LNCaP clone FGC (cell line): ENCODE measurements around the gene MAMLD1.

Experiments used
- DNase-seq: peaks from one replicate; pipeline ENCODE4 v3.0.0-alpha.2; 2011; ENCODE audit warnings: low read depth
- H3K4me3 ChIP-seq: 2 replicates; pipeline ENCODE4 v1.5.1; 2011; ENCODE audit warnings: mild to moderate bottlenecking, low read depth, low read length, control low read depth
- CTCF ChIP-seq: IDR thresholded peaks from 2 replicates; pipeline ENCODE4 v1.5.1; 2012; ENCODE audit warnings: mild to moderate bottlenecking; ENCODE audit not compliant: control insufficient read depth, insufficient read depth; ENCODE audit errors: extremely low read depth

MAMLD1 gene

GRCh38 chrX:150352581-150352980 is 10.5 kb upstream of the MAMLD1 start:
- no peak for DNase-seq
- TF ChIP-seq CTCF, result no peak

GRCh38 chrX:150355913-150356312 is 7.2 kb upstream of the MAMLD1 start:
- no peak for DNase-seq
- H3K4me3 ChIP-seq, result no peak overlapping the region
- no peak for TF ChIP-seq CTCF

More at GRCh38 chrX:150352581-150352980, 10.5 kb upstream of the MAMLD1 start:
- H3K4me3 ChIP-seq, result no peak overlapping the region

GRCh38 chrX:150357790-150358189 is 5.3 kb upstream of the MAMLD1 start:
- no peak for TF ChIP-seq CTCF
- no peak overlapping the region for H3K4me3 ChIP-seq
- DNase-seq, result no peak

- DNase-seq, result no peak
- H3K4me3 ChIP-seq, result no peak overlapping the region
- no peak for TF ChIP-seq CTCF
These were observed 4.5 kb upstream of the MAMLD1 start for GRCh38 chrX:150358651-150359050.

GRCh38 chrX:150360331-150360730 is 2.8 kb upstream of the MAMLD1 start:
- DNase-seq, result no peak
- no peak for TF ChIP-seq CTCF
- no peak overlapping the region for H3K4me3 ChIP-seq

- no peak for DNase-seq
- H3K4me3 ChIP-seq, result no peak overlapping the region
- no peak for TF ChIP-seq CTCF
These were observed 1.9 kb upstream of the MAMLD1 start for GRCh38 chrX:150361070-150361776.

GRCh38 chrX:150361777-150362351 is 1.3 kb upstream of the MAMLD1 start:
- TF ChIP-seq CTCF, result no peak
- H3K4me3 ChIP-seq, result no peak overlapping the region
- DNase-seq, result no peak
